Upper lobe of left lung (tissue), 6 donors: ENCODE results near the gene EXOSC9. TPM values are rescaled to one million over a fixed set of nuclear protein-coding genes. Genes with fewer than 3 reads are reported as not detected.

Experiments used
- ATAC-seq, 2 donors: fragments of 200-7000 bp; cut with Tn5 transposase; one replicate each; pipeline ENCODE4 v1.9.1; 2022; ENCODE audit warnings: mild to moderate bottlenecking in 2 of 2, moderate library complexity in 2 of 2; ENCODE audit not compliant: low FRiP score in 2 of 2
- DNase-seq, 2 donors: peaks; one replicate each; pipeline ENCODE4 v3.0.0-alpha.2; 2019 to 2020
- H3K27ac ChIP-seq, 4 donors: fragments of 200-600 bp; sonication (generic); one replicate each; pipeline ENCODE4 v1.5.1; 2016 to 2019
- H3K27me3 ChIP-seq, 4 donors: fragments of 200-600 bp; sonication (generic); one replicate each; pipeline ENCODE4 v1.5.1; 2017 to 2019
- H3K36me3 ChIP-seq, 4 donors: fragments of 200-600 bp; sonication (generic); one replicate each; pipeline ENCODE4 v1.5.1; 2016 to 2019
- H3K4me1 ChIP-seq, 4 donors: fragments of 200-600 bp; sonication (generic); one replicate each; pipeline ENCODE4 v1.5.1; 2018 to 2019
- H3K4me3 ChIP-seq, 4 donors: fragments of 200-600 bp; sonication (generic); one replicate each; pipeline ENCODE4 v1.5.1; 2017 to 2019; ENCODE audit warnings: mild to moderate bottlenecking in 2 of 4, moderate library complexity in 1 of 4
- H3K9me3 ChIP-seq, 4 donors: fragments of 200-600 bp; sonication (generic); one replicate each; pipeline ENCODE4 v1.5.1; 2018 to 2019
- CTCF ChIP-seq, 6 experiments: fragments of 450-650 bp in 4 of 6; fragments of 200-600 bp in 2 of 6; sonication (generic) in 2 of 6; IDR thresholded peaks; one replicate each; pipeline ENCODE4 v1.5.1; 2016 to 2019; ENCODE audit warnings: antibody characterized with exemption in 6 of 6
- EP300 ChIP-seq, 4 donors: sonication (generic); formaldehyde crosslinking; IDR thresholded peaks; one replicate each; pipeline ENCODE4 v1.5.1; 2017; ENCODE audit warnings: antibody characterized with exemption in 4 of 4, control low read depth in 2 of 4
- POLR2A ChIP-seq, 4 donors: fragments of 450-650 bp; IDR thresholded peaks; one replicate each; pipeline ENCODE4 v1.5.1; 2016 to 2017; ENCODE audit warnings: antibody characterized with exemption in 4 of 4, mild to moderate bottlenecking in 2 of 4
- POLR2AphosphoS5 ChIP-seq, 2 donors: sonication (generic); formaldehyde crosslinking; IDR thresholded peaks; one replicate each; pipeline ENCODE4 v1.5.1; 2017; ENCODE audit warnings: antibody characterized with exemption in 2 of 2
- WGBS, 2 donors: methylation state at CpG; one replicate each; pipeline ENCODE4 v1.1.5; 2017 to 2018; 5-methylcytosine and 5-hydroxymethylcytosine counted together
- total RNA-seq, 6 donors: library from RNA; depleted of rRNA in 4 of 6; stranded (reverse); fragments of >200 nt in 4 of 6; gene quantifications; one replicate each; pipeline versions ENCODE4 v1.1.0 to v1.2.1, GENCODE V29; 2016 to 2021
- donor health status: DM: no; HTN: no; CAD: no; lungs with moderate emphysema.
- donor health status: DM: no; HTN: yes; CAD: no; lungs with severe emphysema.

The EXOSC9 gene
- total RNA-seq, 6 donors from 2014 or later = 10.1 to 40.9 (median 17.4) TPM

DNA sequence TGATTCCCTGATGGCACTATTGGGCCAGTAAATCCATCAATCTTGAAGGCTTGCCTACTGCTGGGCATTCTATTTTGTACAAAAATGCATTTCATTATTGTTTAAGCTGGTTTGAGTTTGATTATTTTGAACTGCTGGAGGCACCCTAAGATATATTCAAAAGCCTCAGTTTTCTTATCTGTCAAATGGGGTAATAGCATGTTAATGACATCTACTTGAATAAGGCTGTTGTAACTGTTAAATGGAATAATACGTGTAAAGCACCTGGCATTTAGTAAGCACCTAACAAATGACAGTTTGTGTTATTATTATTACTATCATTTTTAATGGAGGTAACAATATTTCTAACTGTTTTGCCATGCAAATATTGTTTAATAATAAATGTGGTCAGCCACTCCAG lies 29.3 kb upstream of the EXOSC9 start:
- Histone ChIP-seq H3K9me3 (no peaks in the 10 kb centered on the region), H3K36me3 (no peaks in the 10 kb centered on the region), H3K4me1 (no peaks in the 10 kb centered on the region), H3K27me3 (no peaks in the 10 kb centered on the region), H3K4me3 (no peak overlapping the region), H3K27ac (no peak overlapping the region)
- ATAC-seq = no peak
- no peak for TF ChIP-seq POLR2AphosphoS5 (IDR thresholded peaks at IDR 0.05)
- no peak for TF ChIP-seq EP300 (IDR thresholded peaks at IDR 0.05)
- TF ChIP-seq CTCF (IDR thresholded peaks at IDR 0.05) = no peak
- TF ChIP-seq POLR2A (IDR thresholded peaks at IDR 0.05) = no peak
- WGBS, 2 donors = 94 to 95% methylated on average over 1 of the region's 1 CpG
- DNase-seq = no peak

DNA sequence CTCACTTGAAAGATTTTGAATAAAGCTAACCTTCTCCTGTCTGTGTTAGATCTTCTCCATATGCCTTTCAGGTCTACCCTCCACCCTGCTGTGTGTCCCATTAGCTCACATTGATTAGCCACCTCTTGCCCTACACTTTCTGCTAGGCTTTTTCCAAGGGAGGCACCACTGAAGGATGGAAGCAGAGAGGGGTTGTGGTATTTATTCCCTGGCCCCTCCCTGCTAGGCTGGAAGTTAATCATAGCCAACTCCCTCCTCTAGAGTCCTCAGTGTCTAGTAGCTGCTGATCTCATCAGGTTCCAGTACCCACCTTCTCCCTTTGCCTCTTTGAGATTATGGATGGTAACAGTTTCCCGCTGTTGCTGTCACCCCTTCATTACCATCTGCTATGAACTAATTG lies 27.2 kb upstream of the EXOSC9 start:
- Histone ChIP-seq H3K27me3 (no peaks in the 10 kb centered on the region), H3K4me3 (no peak overlapping the region), H3K27ac (no peak overlapping the region), H3K4me1 (no peaks in the 10 kb centered on the region), H3K36me3 (no peaks in the 10 kb centered on the region), H3K9me3 (no peaks in the 10 kb centered on the region)
- 89 to 90% methylated on average over 1 of the region's 1 CpG for WGBS, 2 donors
- TF ChIP-seq POLR2A (IDR thresholded peaks at IDR 0.05) = no peak
- TF ChIP-seq EP300 (IDR thresholded peaks at IDR 0.05) = no peak
- DNase-seq = no peak
- no peak for ATAC-seq

DNA sequence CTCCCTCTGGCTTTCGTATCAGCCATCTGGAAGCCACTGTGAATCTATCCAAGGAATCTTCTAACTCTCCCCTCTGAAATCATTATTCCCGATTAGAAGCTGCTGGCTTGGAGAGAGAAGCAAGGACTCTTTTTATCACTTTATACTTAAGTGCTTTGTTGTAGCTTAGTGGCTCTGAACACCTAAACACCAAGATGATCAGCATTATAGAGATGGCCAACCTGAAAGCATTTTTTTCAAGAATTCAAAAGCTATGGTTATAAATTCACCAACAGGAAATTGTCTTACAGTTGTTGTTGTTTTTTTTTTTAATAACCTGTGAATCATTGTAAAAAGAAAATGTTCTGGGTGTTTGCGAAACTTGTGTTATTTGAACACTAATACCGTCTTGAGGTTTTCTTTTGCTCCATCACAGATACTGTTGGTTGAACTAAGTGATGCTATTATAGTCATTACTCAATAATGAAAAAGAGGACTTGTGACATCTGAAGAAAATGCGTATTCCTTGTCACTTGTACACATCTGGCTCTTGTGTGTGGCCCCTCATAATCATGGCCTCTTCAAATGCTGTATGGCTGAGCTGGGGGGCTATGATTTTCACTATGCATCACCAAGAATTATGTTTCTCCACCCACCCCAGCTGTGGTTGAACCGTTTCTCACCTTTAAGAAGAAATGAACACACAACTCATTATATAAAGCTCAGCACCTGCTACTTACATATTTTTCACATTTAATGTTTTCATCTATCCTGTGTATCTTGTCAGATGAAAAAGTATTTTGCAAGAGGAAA lies 24.3 kb upstream of the EXOSC9 start:
- DNase-seq (no peak), ATAC-seq (no peak)
- no peaks in the 10 kb centered on the region for H3K4me1 ChIP-seq
- no peaks in the 10 kb centered on the region for H3K9me3 ChIP-seq
- H3K27me3 ChIP-seq = no peaks in the 10 kb centered on the region
- H3K36me3 ChIP-seq = no peaks in the 10 kb centered on the region
- TF ChIP-seq POLR2AphosphoS5 (IDR thresholded peaks at IDR 0.05) (no peak), EP300 (IDR thresholded peaks at IDR 0.05) (no peak), CTCF (IDR thresholded peaks at IDR 0.05) (no peak), POLR2A (IDR thresholded peaks at IDR 0.05) (no peak)
- no peak overlapping the region for H3K4me3 ChIP-seq
- WGBS, 2 donors = 82 to 91% methylated on average over 6 of the region's 6 CpGs
- no peak overlapping the region for H3K27ac ChIP-seq

DNA sequence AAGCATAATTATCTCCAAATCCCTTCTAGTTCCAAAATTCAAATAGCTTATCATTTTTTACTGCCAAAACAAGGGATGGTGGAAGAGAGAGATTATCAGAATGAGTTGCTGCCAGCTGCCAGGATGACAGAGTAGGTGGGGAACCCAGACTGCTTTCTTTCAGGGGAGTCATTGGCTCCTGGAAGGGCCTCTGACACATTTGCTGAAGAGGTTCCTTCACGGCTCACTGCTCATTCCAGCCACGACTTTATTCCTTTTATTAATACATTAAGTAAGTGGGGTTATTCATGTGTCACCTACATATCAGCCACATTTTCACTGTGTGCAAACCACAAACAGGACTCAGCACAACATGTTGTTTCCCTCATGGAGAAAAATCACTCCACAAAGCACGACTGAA lies 23.5 kb upstream of the EXOSC9 start:
- WGBS, 2 donors = 30 to 52% methylated on average over 3 of the region's 3 CpGs
- TF ChIP-seq POLR2A (IDR thresholded peaks at IDR 0.05) = no peak
- TF ChIP-seq CTCF (IDR thresholded peaks at IDR 0.05) = no peak
- TF ChIP-seq EP300 (IDR thresholded peaks at IDR 0.05) = no peak
- no peak for TF ChIP-seq POLR2AphosphoS5 (IDR thresholded peaks at IDR 0.05)
- Histone ChIP-seq H3K27ac (no peak overlapping the region), H3K36me3 (no peaks in the 10 kb centered on the region), H3K4me1 (no peaks in the 10 kb centered on the region), H3K9me3 (no peaks in the 10 kb centered on the region), H3K4me3 (no peak overlapping the region), H3K27me3 (no peaks in the 10 kb centered on the region)
- ATAC-seq = no peak
- DNase-seq = no peak

GRCh38 chr4:121778991-121779628 lies 22.0 kb upstream of the EXOSC9 start:
- TF ChIP-seq CTCF (IDR thresholded peaks at IDR 0.05) (no peak), POLR2A (IDR thresholded peaks at IDR 0.05) (no peak), EP300 (IDR thresholded peaks at IDR 0.05) (no peak), POLR2AphosphoS5 (IDR thresholded peaks at IDR 0.05) (no peak)
- no peaks in the 10 kb centered on the region for H3K27me3 ChIP-seq
- ATAC-seq = no peak
- H3K27ac ChIP-seq = no peak overlapping the region
- no peaks in the 10 kb centered on the region for H3K4me1 ChIP-seq
- no peak overlapping the region for H3K4me3 ChIP-seq
- H3K9me3 ChIP-seq = no peaks in the 10 kb centered on the region
- 73 to 74% methylated on average over 8 of the region's 8 CpGs for WGBS, 2 donors
- no peaks in the 10 kb centered on the region for H3K36me3 ChIP-seq
- DNase-seq = no peak
